Activated CD4-positive, alpha-beta T cell treated with anti-CD3 and anti-CD28 coated beads, Interleukin-2, amount 50 U/mL, for 24 hours (primary cell): Measurements from ENCODE around the gene ARF4.

Experiments
- DNase-seq, 2 donors: peaks; one replicate each; pipeline ENCODE4 v3.0.0-alpha.2; 2020; ENCODE audit warnings: low read depth in 1 of 2, low spot score in 1 of 2

ARF4 gene

DNA sequence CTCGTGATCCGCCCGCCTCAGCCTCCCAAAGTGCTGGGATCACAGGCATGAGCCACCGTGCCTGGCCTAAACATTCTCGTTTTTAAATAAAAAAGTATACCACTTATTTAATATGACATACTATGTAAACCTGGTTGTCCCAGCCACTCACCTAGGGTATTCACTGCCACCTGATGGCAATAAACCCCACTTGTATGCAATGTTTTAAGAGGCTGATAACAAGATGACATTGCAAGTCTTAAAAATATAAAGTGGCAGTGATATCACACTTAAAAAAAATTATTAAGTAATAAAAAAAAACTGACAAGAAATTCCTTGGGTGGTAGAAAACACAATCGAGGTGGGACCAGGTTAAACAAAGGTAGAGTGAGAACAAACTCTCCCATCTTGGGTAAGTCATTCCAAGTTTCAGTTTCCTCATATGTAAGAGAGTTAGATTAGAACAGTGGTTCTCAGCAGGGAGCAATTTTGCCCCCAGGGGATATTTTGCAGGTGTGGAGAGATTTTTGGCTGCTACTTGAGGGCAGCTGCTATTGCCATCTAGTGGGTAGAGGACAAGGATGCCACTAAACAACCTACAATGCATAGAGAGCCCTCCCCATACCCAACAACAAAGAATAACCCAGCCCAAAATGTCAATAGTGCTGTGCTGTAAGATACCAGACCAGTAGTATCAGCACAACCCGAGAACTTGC is 14.5 kb downstream of the ARF4 start:
- no peak for DNase-seq

DNA sequence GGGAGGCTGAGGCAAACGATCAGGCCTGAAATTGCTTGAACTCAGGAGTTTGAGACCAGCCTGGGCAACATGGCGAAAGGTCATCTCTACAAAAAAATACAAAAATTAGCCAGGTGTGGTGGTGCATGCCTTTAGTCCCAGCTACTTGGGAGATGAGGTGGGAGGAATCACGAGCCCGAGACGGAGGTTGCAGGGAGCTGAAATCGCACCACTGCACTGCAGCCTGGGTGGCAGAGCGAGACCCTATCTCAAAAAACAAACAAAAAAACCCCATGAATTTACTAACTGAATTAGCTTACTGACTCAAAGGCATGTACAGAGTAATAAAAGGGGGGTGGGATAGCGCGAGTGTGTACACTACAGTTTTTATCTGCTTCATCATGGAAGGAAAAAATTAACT is 19.3 kb downstream of the ARF4 start:
- DNase-seq = no peak

- no peak for DNase-seq
Measured at GRCh38 chr3:57575966-57576626, 21.0 kb downstream of the ARF4 start.

DNA sequence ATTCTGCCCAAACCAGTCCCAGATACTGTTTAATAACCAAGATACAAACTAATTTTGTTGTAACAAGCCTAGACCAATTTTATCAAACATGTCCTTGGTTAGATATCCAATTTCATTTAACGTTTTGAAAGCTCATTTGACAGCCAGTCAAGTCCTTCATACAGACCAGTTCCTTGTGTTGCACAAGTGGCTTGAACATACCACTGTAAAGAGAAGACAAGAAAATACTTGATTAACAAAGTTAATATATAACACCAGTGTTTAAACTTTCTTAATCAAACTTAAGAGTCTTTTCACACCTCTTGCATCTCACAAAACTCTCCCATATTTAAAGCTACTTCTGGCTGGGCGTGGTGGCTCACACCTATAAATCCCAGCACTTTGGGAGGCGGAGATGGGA is 25.0 kb downstream of the ARF4 start:
- no peak for DNase-seq

- no peak for DNase-seq
Measured at GRCh38 chr3:57570878-57571277, 26.3 kb downstream of the ARF4 start.

- DNase-seq = no peak
Measured at GRCh38 chr3:57569859-57570450, 27.2 kb downstream of the ARF4 start.

- no peak for DNase-seq
Measured at GRCh38 chr3:57559526-57559925, 37.6 kb downstream of the ARF4 start.

- DNase-seq = peak in 1 of 2 donors; percentile 19
Measured at GRCh38 chr3:57557085-57557537, 40.0 kb downstream of the ARF4 start.

DNA sequence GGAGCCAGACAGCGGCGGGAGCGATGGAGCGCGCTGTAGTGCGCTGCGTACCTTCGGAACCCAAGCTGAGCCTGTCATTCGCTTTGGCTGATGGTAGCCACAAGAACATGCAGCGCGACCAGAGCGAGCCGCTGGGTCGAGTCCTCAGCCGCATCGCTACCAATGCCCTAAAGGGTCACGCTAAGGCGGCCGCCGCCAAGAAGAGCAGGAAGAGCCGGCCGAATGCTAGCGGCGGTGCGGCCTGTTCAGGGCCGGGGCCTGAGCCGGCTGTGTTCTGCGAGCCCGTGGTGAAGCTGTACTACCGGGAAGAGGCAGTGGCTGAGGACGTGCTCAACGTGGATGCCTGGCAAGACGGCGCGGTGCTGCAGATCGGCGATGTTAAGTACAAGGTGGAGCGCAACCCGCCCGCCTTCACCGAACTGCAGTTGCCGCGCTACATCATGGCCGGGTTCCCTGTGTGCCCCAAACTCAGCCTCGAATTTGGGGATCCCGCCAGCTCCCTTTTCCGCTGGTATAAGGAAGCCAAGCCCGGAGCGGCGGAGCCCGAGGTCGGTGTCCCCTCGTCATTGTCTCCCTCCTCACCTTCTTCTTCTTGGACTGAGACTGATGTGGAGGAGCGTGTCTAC is 40.6 kb downstream of the ARF4 start:
- DNase-seq = no peak

DNA sequence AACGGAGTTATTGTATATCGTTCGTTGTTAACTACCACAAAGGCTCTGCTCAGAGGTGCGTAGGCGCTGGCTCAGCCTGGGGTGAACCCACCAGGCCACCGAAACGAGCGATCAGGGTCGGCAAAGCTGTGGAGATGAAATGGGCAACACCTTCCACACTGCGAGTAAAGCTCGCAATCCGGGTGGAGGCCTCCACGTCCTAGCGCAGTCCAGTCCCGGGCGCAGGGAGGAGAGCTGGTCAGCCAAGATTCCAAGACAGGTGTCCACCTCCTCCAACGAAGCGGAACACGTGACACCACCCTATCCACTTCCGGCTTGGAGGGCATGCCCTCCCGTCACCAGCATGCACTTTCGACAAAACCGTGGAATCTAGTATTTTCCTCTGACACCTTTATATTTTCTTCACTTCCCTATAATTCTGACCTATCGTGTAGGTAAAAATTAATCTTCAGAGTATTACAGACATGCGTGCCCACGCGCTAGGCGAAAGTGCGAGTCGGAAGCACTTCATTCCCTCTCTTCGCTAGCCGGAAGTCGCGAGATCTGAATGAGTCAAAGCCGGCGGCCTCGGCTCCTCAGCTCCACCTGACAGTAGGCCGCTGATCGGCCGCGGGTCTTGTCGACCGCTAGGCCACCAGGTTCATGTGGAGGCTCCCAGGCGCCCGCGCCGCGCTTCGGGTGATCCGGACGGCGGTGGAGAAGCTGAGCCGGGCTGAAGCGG is 41.2 kb downstream of the ARF4 start, which contains the start of gene PDE12:
PDE12 (plus strand) TSS at position 537 of the 721 bp plus-strand sequence; CDS start at position 643, 106 bp downstream.
- DNase-seq = peak; percentile 72 to 83

DNA sequence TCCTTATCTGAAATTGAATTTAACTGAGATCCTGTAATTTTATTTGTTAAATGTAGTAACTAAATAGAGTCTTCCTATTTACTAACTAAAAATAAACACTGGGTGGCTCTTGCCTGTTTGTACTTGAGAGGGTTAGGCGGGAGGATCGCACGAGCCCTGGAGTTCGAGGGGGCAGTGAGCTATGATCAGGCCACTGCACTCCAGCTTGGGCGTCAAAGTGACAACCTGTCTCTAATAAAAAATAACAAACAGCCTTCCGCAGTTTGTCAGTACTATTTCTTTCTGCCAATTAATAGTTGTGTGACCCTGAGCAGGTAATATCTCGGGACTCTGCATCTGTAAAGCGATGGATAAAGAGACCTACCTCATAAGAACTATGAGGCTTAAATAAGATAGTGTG is 41.8 kb downstream of the ARF4 start:
- DNase-seq = no peak

- DNase-seq = no peak
Measured at GRCh38 chr3:57546616-57547015, 50.5 kb downstream of the ARF4 start.

GRCh38 chr3:57545636-57546268 is 51.4 kb downstream of the ARF4 start:
- DNase-seq = no peak

- DNase-seq = no peak
Measured at GRCh38 chr3:57544181-57545125, 52.7 kb downstream of the ARF4 start, which contains the start of gene DNAH12. Gene DNAH12, minus strand, starts transcription at chr3:57544344. Its CDS starts 1,474 bp downstream, at chr3:57542870.

DNA sequence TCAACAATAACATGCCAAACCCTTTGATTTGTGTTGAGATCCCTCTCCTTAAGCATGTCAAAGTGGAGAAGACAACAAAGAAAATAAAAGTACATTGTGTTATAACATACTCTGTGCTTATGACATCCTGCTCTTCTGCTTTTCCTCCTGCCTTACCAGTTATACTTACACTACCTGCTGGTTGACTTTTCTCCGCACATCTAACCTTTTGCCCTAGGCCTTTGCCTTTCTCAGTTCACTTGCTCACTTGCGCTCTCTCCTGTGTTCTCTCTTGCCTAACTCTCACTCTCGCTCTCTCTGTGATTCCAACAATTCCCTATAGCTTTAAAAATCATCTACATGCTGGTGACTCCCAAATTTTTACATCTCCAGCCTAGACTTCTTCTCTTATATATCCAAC is 58.7 kb downstream of the ARF4 start:
- no peak for DNase-seq

- no peak for DNase-seq
Measured at GRCh38 chr3:57530071-57530608, 67.0 kb downstream of the ARF4 start.
